HCT116 (cell line): ENCODE measurements around the gene ETV5.

ENCODE experiments used
- EZH2 ChIP-seq: fragments of 200-600 bp; sonication (generic); IDR thresholded peaks from 2 replicates; pipeline ENCODE4 v1.6.1; 2017; ENCODE audit warnings: antibody characterized with exemption, mixed run types
- POLR2AphosphoS5 ChIP-seq: IDR thresholded peaks from 2 replicates; pipeline ENCODE4 v1.6.1; 2011; ENCODE audit warnings: mild to moderate bottlenecking, low read depth, low read length, moderate library complexity
- YY1 ChIP-seq: IDR thresholded peaks from 2 replicates; pipeline ENCODE4 v1.6.1; 2011; ENCODE audit warnings: low read length, low read depth, moderate library complexity, mild to moderate bottlenecking; ENCODE audit not compliant: insufficient replicate concordance; ENCODE audit errors: extremely low read depth
- ZFX ChIP-seq: fragments of 450-650 bp; IDR thresholded peaks from 2 replicates; pipeline ENCODE4 v1.6.1; 2017
- ZNF274 ChIP-seq: fragments of 200-500 bp; sonication (Bioruptor generic); IDR thresholded peaks from 2 replicates; pipeline ENCODE4 v1.6.1; 2014; ENCODE audit warnings: mild to moderate bottlenecking, low read depth, low read length, inconsistent platforms
- TF ChIP-seq, protein P1 (sequence below), 3 experiments: fragments of 200-600 bp in 1 of 3; sonication (generic) in 1 of 3; IDR thresholded peaks in 2 of 3; conservative IDR thresholded peaks in 1 of 3; 2 replicates each; pipeline ENCODE4 v1.5.1; 2012 to 2017; ENCODE audit warnings: low read depth in 2 of 3, low read length in 2 of 3, antibody characterized with exemption in 1 of 3, borderline replicate concordance in 1 of 3, control low read depth in 1 of 3, mild to moderate bottlenecking in 1 of 3, mixed read lengths in 1 of 3, mixed run types in 1 of 3, moderate library complexity in 1 of 3; ENCODE audit not compliant: insufficient read depth in 1 of 3
- TF ChIP-seq, protein P2 (sequence below): IDR thresholded peaks from 2 replicates; pipeline ENCODE4 v1.6.1; 2012

DNA sequence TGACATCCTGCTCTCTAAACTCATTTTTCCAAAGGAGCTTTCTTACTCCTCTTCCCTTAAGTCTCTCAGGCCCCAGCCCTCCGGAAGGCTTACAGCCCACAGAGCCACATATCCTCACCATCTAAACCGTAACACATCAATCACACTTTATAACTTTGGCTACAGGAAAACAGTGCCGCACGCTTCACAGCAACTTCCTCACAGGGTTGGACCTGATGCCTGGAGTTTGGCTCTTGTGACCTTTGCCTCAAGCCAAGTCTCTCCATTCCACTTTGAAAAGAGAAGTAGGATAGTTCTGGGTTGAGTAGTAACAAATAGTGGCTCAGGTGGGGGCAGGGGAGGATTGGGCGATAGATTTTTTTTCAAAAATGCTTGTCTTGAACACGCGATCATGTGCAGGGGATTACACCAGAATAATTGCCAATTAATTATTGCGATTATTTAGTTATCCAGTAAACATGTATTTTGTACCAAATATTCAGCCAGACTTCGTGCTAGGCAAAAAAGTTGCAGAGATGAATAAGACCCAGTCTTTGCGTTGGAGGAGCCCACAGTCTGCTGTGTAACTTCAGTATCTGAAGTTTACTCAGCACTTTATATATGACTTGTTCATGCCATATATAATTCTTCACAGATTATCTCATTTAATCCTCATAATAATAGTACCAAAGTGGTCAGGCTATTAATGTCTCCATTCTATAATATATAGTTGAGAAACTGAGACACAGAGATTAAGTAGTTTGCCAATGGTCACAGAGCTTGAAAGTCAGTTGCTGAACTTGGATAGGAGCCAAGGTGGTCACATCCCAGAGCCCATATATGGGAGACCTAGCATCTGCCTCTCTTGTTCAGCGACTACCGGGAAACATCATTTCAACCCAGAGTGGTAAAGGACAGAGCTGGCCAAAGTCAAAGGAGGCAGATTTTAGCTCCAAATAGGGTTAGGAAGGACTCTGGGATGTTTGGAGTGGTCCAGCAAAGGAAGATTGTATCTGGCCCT lies 2.4 kb upstream of the ETV5 start:
- TF ChIP-seq, protein P1, sequence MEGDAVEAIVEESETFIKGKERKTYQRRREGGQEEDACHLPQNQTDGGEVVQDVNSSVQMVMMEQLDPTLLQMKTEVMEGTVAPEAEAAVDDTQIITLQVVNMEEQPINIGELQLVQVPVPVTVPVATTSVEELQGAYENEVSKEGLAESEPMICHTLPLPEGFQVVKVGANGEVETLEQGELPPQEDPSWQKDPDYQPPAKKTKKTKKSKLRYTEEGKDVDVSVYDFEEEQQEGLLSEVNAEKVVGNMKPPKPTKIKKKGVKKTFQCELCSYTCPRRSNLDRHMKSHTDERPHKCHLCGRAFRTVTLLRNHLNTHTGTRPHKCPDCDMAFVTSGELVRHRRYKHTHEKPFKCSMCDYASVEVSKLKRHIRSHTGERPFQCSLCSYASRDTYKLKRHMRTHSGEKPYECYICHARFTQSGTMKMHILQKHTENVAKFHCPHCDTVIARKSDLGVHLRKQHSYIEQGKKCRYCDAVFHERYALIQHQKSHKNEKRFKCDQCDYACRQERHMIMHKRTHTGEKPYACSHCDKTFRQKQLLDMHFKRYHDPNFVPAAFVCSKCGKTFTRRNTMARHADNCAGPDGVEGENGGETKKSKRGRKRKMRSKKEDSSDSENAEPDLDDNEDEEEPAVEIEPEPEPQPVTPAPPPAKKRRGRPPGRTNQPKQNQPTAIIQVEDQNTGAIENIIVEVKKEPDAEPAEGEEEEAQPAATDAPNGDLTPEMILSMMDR (IDR thresholded peaks at IDR 0.05 in 2 of 3, conservative IDR thresholded peaks at IDR 0.05 in 1 of 3; ENCODE audit: borderline replicate concordance in 1 of 3, insufficient read depth in 1 of 3, low read depth in 2 of 3, low read length in 2 of 3): no peak
- no peak for TF ChIP-seq ZNF274
- TF ChIP-seq YY1: no peak
- TF ChIP-seq POLR2AphosphoS5: no peak
- TF ChIP-seq, protein P2, sequence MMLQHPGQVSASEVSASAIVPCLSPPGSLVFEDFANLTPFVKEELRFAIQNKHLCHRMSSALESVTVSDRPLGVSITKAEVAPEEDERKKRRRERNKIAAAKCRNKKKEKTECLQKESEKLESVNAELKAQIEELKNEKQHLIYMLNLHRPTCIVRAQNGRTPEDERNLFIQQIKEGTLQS: no peak
- no peak for TF ChIP-seq EZH2
- no peak for TF ChIP-seq ZFX
